OCI-LY3 (cell line): ENCODE data around the gene SNX30.

Source experiments
- H2AFZ ChIP-seq: fragments of 200-600, 300-600 bp; shearing (Covaris generic); 2 replicates; pipeline ENCODE4 v1.6.0; 2014; ENCODE audit warnings: antibody characterized with exemption, low read depth, low read length
- H3K27ac ChIP-seq: fragments of 200-600, 300-600 bp; sonication (generic); 2 replicates; pipeline ENCODE4 v1.5.1; 2014; ENCODE audit warnings: mild to moderate bottlenecking, low read length, moderate library complexity, mixed read lengths
- H3K27me3 ChIP-seq: fragments of 200-600, 300-600 bp; sonication (generic); 2 replicates; pipeline ENCODE4 v1.6.1; 2014; ENCODE audit warnings: low read depth, low read length, mixed read lengths
- H3K36me3 ChIP-seq: fragments of 200-600, 300-600 bp; sonication (generic); replicated peaks from 2 replicates; pipeline ENCODE3; 2014; ENCODE audit warnings: low read depth, low read length, mixed read lengths
- H3K4me1 ChIP-seq: fragments of 300-600, 200-600 bp; sonication (generic); 2 replicates; pipeline ENCODE4 v1.6.1; 2014; ENCODE audit warnings: low read length, mixed read lengths
- H3K4me2 ChIP-seq: fragments of 200-600, 300-600 bp; sonication (generic); 2 replicates; pipeline ENCODE4 v1.6.1; 2014; ENCODE audit warnings: low read length, mixed read lengths
- H3K4me3 ChIP-seq: fragments of 300-600, 200-600 bp; sonication (generic); 2 replicates; pipeline ENCODE4 v1.5.1; 2014; ENCODE audit warnings: antibody characterized with exemption, mild to moderate bottlenecking, low read length, moderate library complexity
- H3K79me2 ChIP-seq: fragments of 300-600, 200-600 bp; shearing (Covaris generic); 2 replicates; pipeline ENCODE4 v1.6.1; 2014; ENCODE audit warnings: mild to moderate bottlenecking, low read length, mixed read lengths
- H3K9ac ChIP-seq: fragments of 300-600, 200-600 bp; shearing (Covaris generic); 2 replicates; pipeline ENCODE4 v1.6.0; 2014; ENCODE audit warnings: mild to moderate bottlenecking, low read length, moderate library complexity
- H3K9me3 ChIP-seq: fragments of 200-600, 300-600 bp; shearing (Covaris generic); 2 replicates; pipeline ENCODE4 v1.6.1; 2014; ENCODE audit warnings: low read length, mixed read lengths; ENCODE audit not compliant: insufficient read depth
- H4K20me1 ChIP-seq: fragments of 200-600, 300-600 bp; sonication (generic); 2 replicates; pipeline ENCODE4 v1.6.1; 2016; ENCODE audit warnings: low read length, mixed read lengths; ENCODE audit not compliant: insufficient read depth
- CTCF ChIP-seq: fragments of 200-600, 300-600 bp; sonication (generic); IDR thresholded peaks from 2 replicates; pipeline ENCODE4 v1.5.1; 2014; ENCODE audit warnings: antibody characterized with exemption, low read length, low read depth
- EZH2phosphoT487 ChIP-seq: fragments of 200-600 bp; shearing (Covaris generic); IDR thresholded peaks from 2 replicates; pipeline ENCODE4 v1.6.1; 2018; ENCODE audit warnings: antibody characterized with exemption, mixed run types, low read depth

The SNX30 gene

GRCh38 chr9:112885324-112885723 is 134.8 kb downstream of the SNX30 start:
- Histone ChIP-seq H3K79me2 (no peaks in the 10 kb centered on the region), H3K27ac (no peak overlapping the region), H3K4me2 (no peak overlapping the region)

GRCh38 chr9:112886351-112886750 is 135.8 kb downstream of the SNX30 start:
- Histone ChIP-seq H3K4me3 (no peak overlapping the region), H3K27ac (no peak overlapping the region), H4K20me1 (no peaks in the 10 kb centered on the region), H3K4me2 (no peak overlapping the region), H3K4me1 (peaks cover 12% of the 10 kb centered on the region; the same call in 1 of the 2 replicates), H3K9ac (no peak overlapping the region), H3K36me3 (no peaks in the 10 kb centered on the region), H2AFZ (no peak overlapping the region), H3K27me3 (no peaks in the 10 kb centered on the region), H3K9me3 (no peaks in the 10 kb centered on the region), H3K79me2 (no peaks in the 10 kb centered on the region)
- TF ChIP-seq CTCF (no peak), EZH2phosphoT487 (no peak)

More at GRCh38 chr9:112885324-112885723, 134.8 kb downstream of the SNX30 start:
- H3K36me3 ChIP-seq: no peaks in the 10 kb centered on the region
- H4K20me1 ChIP-seq: no peaks in the 10 kb centered on the region
- no peak for TF ChIP-seq EZH2phosphoT487
- no peak for TF ChIP-seq CTCF
- H2AFZ ChIP-seq: no peak overlapping the region
- no peaks in the 10 kb centered on the region for H3K9me3 ChIP-seq
- peaks cover 12% of the 10 kb centered on the region; the same call in 1 of the 2 replicates for H3K4me1 ChIP-seq
- no peak overlapping the region for H3K9ac ChIP-seq
- no peaks in the 10 kb centered on the region for H3K27me3 ChIP-seq
- H3K4me3 ChIP-seq: no peak overlapping the region

- Histone ChIP-seq H3K27me3 (no peaks in the 10 kb centered on the region), H3K36me3 (no peaks in the 10 kb centered on the region), H3K4me2 (no peak overlapping the region), H4K20me1 (no peaks in the 10 kb centered on the region), H2AFZ (no peak overlapping the region), H3K79me2 (no peaks in the 10 kb centered on the region), H3K27ac (no peak overlapping the region), H3K4me3 (no peak overlapping the region), H3K9ac (no peak overlapping the region), H3K4me1 (peaks cover 8% of the 10 kb centered on the region; the same call in 1 of the 2 replicates), H3K9me3 (no peaks in the 10 kb centered on the region)
- TF ChIP-seq EZH2phosphoT487 (no peak), CTCF (peak; percentile 63)
Measured at GRCh38 chr9:112887381-112887780, 136.8 kb downstream of the SNX30 start.

GRCh38 chr9:112890106-112891081 is 139.8 kb downstream of the SNX30 start, which contains the start of gene SLC46A2:
Gene SLC46A2, minus strand, starts transcription at chr9:112890876. Its CDS starts 195 bp downstream, at chr9:112890681.
- no peaks in the 10 kb centered on the region for H4K20me1 ChIP-seq
- no peaks in the 10 kb centered on the region for H3K9me3 ChIP-seq
- H3K9ac ChIP-seq: no peak within 1 kb of the TSS
- H3K79me2 ChIP-seq: no peaks in the 10 kb centered on the region
- no peak within 1 kb of the TSS for H3K27ac ChIP-seq
- H3K36me3 ChIP-seq: no peaks in the 10 kb centered on the region
- no peak within 1 kb of the TSS for H2AFZ ChIP-seq
- no peak within 1 kb of the TSS for H3K4me2 ChIP-seq
- no peak within 1 kb of the TSS for H3K4me3 ChIP-seq
- no peak for TF ChIP-seq CTCF
- no peak for TF ChIP-seq EZH2phosphoT487
- H3K4me1 ChIP-seq: peaks cover 31% of the 10 kb centered on the region
- H3K27me3 ChIP-seq: no peaks in the 10 kb centered on the region; the same call in 1 of the 2 replicates
